ENCODE data around the gene PANK4. TPM values are rescaled to one million over a fixed set of nuclear protein-coding genes. Genes with fewer than 3 reads are reported as not detected.

The PANK4 gene
- total and polyA plus RNA-seq, 12 donors: 13.8 to 50.2 (median 28.4) TPM

- intact Hi-C loops (cut with DNase I): no loop called here
- Histone ChIP-seq H3K4me3 (no peak overlapping the region), H3K27me3 (no peaks in the 10 kb centered on the region), H3K27ac (no peak overlapping the region), H3K36me3 (replicated peaks in 1 of 2) (peaks cover 0 to 31% of the 10 kb centered on the region in 2 donors), H3K4me1 (replicated peaks in 1 of 2) (peaks cover 10 to 21% of the 10 kb centered on the region in 2 donors), H3K9me3 (replicated peaks in 1 of 3) (no peaks in the 10 kb centered on the region)
- 90 to 92% (median 91%) methylated on average over 7 to 15 of the region's 15 CpGs for WGBS, 4 donors
- no peak for DNase-seq
- no peak for TF ChIP-seq CTCF (IDR thresholded peaks at IDR 0.05)
- TF ChIP-seq POLR2A (IDR thresholded peaks at IDR 0.05): no peak
Measured at GRCh38 chr1:2560299-2561073, 34.1 kb upstream of the PANK4 start.

- no peak overlapping the region for H3K4me3 ChIP-seq
- H3K9me3 ChIP-seq (replicated peaks in 1 of 3): no peaks in the 10 kb centered on the region
- no peak for DNase-seq
- TF ChIP-seq CTCF (IDR thresholded peaks at IDR 0.05) (no peak), POLR2A (IDR thresholded peaks at IDR 0.05) (no peak)
- peaks cover 15 to 29% of the 10 kb centered on the region in 2 donors for H3K4me1 ChIP-seq (replicated peaks in 1 of 2)
- 86 to 88% (median 87%) methylated on average over 3 to 35 of the region's 35 CpGs; no CpG with 5 or more reads in 1 of the 4 donors for WGBS, 4 donors
- no peaks in the 10 kb centered on the region for H3K27me3 ChIP-seq
- intact Hi-C loops (cut with DNase I): no loop called here
- no peak overlapping the region for H3K27ac ChIP-seq
- peaks cover 0 to 31% of the 10 kb centered on the region in 2 donors for H3K36me3 ChIP-seq (replicated peaks in 1 of 2)
Measured at GRCh38 chr1:2559509-2560298, 33.3 kb upstream of the PANK4 start.

- no peaks in the 10 kb centered on the region for H3K9me3 ChIP-seq (replicated peaks in 1 of 3)
- peaks cover 0 to 31% of the 10 kb centered on the region in 2 donors for H3K36me3 ChIP-seq (replicated peaks in 1 of 2)
- TF ChIP-seq CTCF (IDR thresholded peaks at IDR 0.05) (no peak), POLR2A (IDR thresholded peaks at IDR 0.05) (no peak)
- intact Hi-C loops (cut with DNase I): no loop called here
- H3K4me3 ChIP-seq: no peak overlapping the region
- peaks cover 15 to 30% of the 10 kb centered on the region in 2 donors for H3K4me1 ChIP-seq (replicated peaks in 1 of 2)
- 93 to 98% (median 95%) methylated on average over 6 of the region's 6 CpGs; no CpG with 5 or more reads in 1 of the 4 donors for WGBS, 4 donors
- no peaks in the 10 kb centered on the region for H3K27me3 ChIP-seq
- no peak for DNase-seq
- no peak overlapping the region for H3K27ac ChIP-seq
Measured at GRCh38 chr1:2558861-2559260, 32.5 kb upstream of the PANK4 start.

- Histone ChIP-seq H3K9me3 (replicated peaks in 1 of 3) (no peaks in the 10 kb centered on the region), H3K27me3 (no peaks in the 10 kb centered on the region), H3K4me3 (no peak overlapping the region), H3K36me3 (replicated peaks in 1 of 2) (peaks cover 0 to 31% of the 10 kb centered on the region in 2 donors), H3K4me1 (replicated peaks in 1 of 2) (peaks cover 15 to 30% of the 10 kb centered on the region in 2 donors), H3K27ac (no peak overlapping the region)
- DNase-seq: no peak
- WGBS, 4 donors: 92 to 98% (median 92%) methylated on average over 7 to 12 of the region's 12 CpGs
- intact Hi-C loops (cut with DNase I): no loop called here
- no peak for TF ChIP-seq CTCF (IDR thresholded peaks at IDR 0.05)
- no peak for TF ChIP-seq POLR2A (IDR thresholded peaks at IDR 0.05)
Measured at GRCh38 chr1:2558420-2558819, 32.0 kb upstream of the PANK4 start.
